GM19463 (cell line): ENCODE results near the gene VWF.
A peak's percentile ranks its signal among the peaks of the same experiment; 100 is the strongest.
"Not testable (repeated sequence)": the region's sequence is repeated elsewhere in the genome, so short reads cannot be mapped to it uniquely, and the experiment has no call there.

Source experiments
- ATAC-seq: cut with Tn5 transposase; IDR thresholded peaks from one replicate; pipeline ENCODE4 v1.9.1; 2021; ENCODE audit warnings: mild to moderate bottlenecking, moderate library complexity; ENCODE audit not compliant: unreplicated experiment

VWF gene

DNA sequence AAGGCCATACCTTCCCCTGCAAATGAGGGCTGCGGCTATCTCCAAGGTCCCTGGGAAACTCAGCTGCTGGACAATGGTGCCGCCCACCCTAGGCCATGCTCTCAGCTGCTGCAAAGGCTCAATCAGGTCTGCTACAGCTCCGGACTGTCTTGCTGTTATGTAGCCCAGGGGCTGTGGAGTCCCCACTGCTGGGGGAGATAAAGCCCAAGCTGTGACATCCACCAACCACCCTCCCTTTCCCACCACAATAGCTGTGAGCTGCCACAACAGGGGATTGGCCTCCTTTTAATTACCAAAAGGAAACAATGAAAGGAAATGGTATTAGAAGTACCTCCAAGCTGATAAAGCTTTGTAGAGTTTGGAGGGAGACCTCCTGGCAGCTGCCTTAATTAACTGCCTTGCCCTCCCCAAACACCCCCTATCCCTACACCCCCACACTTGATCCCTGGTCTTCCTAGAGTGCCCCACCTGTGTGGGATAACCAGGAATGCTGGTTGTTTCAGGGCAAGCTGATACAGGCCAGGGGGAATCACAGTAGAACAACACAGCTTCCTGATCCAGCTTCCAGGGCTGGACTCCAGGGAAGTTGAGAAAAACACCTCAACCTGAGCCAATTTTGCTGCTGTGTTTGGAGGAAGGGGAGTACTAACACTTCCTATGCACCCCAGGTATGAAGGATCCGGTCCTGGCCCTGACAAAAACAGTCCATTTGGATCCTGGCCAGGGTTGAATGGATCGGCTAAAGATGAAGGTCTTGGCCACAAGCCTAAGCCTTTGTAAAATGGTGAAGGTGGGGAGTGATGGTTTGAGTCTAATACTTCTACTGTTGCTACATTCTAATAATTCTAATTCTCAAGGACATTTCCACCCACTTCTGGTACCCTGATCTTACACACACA, at the start of gene VWF:
TSS of gene VWF (minus strand) at position 260 of the 899 bp plus-strand sequence. CDS start 1,474 bp downstream, outside the sequence.
- ATAC-seq, result no peak

- no peak for ATAC-seq
These were observed 48.4 kb upstream of the VWF start for GRCh38 chr12:6172862-6173261.

DNA sequence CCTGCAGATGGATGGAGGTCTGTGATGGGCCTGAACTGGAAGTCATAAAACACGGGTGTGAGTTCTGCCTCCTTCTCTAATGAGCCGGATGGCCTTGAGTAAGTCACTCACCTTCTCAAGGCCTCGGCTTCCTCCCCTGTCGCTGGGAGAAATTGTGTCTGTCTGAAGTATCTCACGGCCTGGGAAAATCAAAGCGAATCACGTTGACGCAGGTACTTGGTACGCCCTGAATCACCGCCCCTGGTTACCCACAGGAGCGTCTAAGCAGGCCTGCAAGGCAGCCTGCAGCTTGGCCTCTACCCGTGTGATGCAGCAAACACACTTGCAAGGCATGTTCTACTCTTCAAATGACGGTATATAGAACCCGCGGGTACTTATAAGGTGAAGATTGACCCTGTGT, 47.6 kb upstream of the VWF start:
- no peak for ATAC-seq

- no peak for ATAC-seq
These were observed 47.0 kb upstream of the VWF start for GRCh38 chr12:6171409-6172015.

DNA sequence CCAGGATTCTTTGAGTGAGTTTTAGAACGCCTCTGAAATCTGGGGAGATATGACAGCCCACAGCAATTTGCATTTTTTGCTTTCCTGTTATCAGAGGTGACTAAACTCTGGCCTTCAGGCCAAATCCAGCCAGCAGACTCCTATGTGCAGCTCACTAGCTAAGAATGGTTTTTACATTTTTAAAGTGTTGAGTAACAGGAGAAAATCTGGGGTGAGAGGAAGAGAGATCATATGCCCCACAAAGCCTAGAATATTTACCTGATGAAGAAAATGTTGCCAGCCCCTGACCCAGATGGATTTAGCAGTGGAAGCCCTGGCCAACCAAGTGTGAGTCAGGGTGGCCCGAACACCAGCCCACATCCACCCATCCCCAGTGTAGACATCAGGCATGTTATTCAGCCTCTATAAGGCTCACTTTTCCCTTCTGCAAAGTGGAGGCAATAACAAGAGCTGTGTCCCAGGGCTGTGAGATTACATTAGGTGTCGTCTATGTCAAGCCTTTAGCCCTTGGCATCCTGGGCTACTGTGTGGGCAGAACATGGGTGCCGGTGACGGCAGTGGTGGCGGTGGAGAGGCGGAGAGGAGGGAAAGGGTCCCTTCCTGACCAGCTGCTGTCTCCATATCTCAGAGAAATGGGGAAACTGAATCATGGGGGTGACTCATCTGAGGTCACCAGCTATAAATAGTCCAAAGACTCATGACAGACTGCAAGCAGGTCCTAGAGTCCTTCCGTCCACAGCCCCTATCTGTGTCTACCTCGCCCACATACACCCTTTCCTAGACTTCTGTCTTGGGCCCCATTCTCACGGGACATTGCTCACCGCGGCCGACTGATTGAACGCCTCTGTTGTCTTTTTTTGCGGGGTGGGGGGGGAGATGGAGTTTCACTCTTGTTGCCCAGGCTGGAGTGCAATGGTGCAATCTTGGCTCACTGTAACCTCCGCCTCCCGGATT, 43.1 kb upstream of the VWF start:
- peak; percentile 76 for ATAC-seq

GRCh38 chr12:6166808-6167207, 42.3 kb upstream of the VWF start:
- ATAC-seq, result no peak

GRCh38 chr12:6165395-6165794, 40.9 kb upstream of the VWF start:
- ATAC-seq, result no peak

GRCh38 chr12:6163416-6164060, 39.1 kb upstream of the VWF start:
- no peak for ATAC-seq

DNA sequence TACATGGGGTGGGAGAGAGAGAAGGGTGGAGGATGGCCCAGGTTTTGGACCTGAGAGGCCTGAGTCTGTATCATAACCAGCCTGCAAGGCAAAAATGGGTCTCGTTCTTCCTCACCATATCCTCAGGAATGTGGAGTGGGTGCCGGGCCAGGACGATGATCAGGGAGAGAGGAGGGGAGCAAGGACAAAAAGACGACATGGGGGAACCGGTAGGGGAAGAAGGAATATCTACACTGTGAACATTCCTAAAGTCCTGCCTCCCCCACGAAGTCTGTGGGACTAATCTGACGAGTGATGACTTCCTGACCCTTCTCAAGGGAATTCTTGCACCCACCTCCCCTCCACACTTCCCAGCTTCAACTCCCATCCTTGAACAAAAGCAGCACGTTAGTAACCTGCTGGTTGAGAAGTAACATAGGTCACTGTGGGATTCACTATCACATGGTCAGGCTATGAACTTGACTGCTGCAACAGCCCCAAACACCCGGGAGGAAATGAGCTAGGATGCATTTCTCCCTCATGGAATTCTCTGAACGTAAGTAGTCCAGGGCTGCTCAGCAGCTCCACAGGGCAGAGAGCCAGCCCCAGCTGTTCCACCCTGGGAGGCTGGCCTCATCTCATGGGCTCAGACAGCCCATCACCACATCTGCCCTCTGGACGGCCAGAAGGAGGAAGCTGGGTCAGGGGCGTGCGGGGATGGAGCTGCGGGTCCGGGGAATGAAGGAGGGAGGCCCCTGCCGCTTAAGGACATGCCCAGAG, 36.8 kb upstream of the VWF start:
- ATAC-seq, result no peak

DNA sequence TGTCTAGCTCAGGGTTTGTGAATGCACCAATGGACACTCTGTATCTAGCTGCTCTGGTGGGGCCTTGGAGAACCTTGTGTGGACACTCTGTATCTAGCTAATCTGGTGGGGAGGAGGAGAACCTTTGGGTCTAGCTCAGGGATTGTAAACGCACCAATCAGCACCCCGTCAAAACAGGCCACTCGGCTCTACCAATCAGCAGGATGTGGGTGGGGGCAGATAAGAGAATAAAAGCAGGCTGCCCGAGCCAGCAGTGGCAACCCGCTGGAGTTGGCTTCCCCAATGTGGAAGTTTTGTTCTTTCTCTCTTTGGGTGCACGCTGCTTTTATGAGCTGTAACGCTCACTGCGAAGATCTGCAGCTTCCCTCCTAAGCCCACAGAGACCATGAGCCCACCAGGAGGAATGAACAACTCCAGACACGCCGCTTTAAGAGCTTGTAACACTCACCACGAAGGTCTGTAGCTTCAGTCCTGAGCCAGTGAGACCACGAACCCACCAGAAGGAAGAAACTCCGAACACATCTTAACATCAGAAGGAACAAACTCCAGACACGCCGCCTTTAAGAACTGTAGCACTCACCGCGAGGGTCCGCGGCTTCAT, 35.7 kb upstream of the VWF start:
- not testable (repeated sequence) for ATAC-seq

DNA sequence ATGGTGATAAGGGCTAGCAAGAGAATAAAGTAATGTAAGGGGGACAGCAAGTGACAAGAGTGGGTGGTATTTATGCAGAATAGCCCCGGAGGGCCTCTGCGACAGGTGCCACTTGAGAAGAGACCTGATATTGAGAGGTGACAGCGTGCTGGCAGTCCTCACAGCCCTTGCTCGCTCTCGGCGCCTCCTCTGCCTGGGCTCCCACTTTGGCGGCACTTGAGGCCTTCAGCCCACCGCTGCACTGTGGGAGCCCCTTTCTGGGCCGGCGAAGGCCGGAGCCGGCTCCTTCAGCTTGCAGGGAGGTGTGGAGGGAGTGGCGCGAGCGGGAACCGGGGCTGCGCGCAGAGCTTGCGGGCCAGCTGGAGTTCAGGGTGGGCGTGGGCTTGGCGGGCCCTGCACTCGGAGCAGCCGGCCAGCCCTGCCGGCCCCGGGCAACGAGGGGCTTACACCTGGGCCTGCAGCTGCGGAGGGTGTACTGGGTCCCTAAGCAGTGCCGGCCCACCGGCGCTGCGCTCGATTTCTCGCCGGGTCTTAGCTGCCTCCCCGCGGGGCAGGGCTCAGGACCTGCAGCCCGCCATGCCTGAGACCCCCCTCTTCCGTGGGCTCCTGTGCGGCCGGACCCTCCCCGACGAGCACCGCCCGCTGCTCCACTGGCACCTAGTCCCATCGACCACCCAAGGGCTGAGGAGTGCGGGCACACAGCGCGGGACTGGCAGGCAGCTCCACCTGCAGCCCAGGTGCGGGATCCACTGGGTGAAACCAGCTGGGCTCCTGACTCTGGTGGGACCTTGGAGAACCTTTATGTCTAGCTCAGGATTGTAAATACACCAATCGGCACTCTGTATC, 34.9 kb upstream of the VWF start:
- ATAC-seq, result not testable (repeated sequence)

GRCh38 chr12:6158749-6159148, 34.3 kb upstream of the VWF start:
- ATAC-seq, result no peak

DNA sequence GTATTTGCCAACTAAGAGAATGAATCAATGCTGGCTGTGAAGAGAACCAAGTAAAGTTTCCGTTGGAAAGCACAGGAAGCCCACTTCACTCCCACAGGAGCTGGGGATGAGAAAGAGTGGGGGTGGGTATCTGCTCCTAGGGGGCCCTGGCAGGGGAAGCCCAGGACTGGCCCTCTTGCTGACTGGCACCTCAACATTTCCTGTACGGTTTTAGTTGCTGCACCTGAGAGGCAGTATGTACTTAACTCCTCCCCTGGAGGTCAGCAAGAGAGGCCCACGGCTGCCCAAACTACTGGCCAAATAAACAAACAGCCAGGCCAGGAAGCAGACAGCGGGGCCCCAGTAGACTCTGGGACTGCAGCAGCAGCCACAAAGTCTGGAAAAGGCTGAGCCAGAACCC, 33.8 kb upstream of the VWF start:
- ATAC-seq, result no peak

- no peak for ATAC-seq
These were observed 33.0 kb upstream of the VWF start for GRCh38 chr12:6157482-6157881.

GRCh38 chr12:6154730-6155459, 30.4 kb upstream of the VWF start:
- ATAC-seq, result no peak

DNA sequence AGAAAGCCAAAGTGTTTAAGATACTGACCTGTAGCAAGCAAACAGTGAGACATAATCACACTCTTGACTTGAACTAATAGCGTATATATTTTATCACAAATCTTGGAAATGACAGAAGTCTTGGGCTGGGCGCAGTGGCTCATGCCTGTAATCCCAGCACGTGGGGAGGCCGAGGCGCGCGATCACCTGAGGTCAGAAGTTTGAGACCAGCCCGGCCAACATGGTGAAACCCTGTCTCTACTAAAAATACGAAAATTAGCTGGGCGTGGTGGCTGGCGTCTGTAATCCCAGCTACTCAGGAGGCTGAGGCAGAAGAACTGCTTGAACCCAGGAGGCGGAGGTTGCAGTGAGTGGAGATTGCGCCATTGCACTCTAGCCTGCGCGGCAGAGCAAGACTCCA, 24.3 kb upstream of the VWF start:
- ATAC-seq, result not testable (repeated sequence)

DNA sequence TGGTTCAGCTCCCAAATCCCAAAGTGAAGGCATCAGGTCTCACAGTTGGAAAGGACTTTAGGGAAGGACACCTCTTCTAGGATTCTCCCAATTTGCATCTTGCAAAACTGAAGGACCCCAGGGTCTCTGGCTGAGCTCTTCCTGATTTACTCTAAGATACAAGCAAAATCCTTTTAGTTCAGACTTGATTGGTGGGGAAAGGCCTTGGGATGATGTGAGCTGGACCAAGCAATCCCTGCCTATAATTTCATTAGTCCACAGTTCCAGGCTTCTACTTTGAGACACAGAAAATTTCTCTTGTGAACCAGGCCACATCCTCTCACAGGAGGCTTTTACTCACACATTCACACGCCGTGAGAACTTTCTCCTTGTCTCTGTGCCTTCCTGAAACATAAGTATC, 23.6 kb upstream of the VWF start:
- no peak for ATAC-seq

DNA sequence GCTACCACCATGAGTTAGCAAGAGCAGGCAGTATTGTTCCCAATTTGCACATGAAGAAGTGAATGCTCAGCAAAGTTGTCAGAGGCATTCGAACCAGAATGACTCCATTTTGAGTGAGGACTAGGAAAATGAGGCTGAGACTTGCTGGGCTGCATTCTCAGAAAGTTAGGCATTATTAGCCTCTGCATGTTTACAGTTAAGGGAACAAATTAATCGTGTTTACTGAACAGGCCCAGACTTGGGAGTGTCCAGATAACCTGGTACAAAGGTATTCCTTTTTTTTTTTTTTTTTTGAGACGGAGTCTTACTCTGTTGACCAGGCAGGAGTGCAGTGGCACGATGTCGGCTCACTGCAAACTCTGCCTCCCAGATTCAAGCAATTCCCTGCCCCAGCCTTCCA, 22.5 kb upstream of the VWF start:
- no peak for ATAC-seq
